Fibroblast of peridontal ligament (primary cell): ENCODE data around the gene OLIG3.

Experiments used
- DNase-seq: peaks from one replicate; pipeline ENCODE4 v3.0.0-alpha.2; 2010; ENCODE audit errors: extremely low read depth

The OLIG3 gene

GRCh38 chr6:137494281-137494987 is at the start of gene OLIG3:
Gene OLIG3 (minus strand): TSS chr6:137494394. CDS start chr6:137494170, 224 bp downstream.
- DNase-seq, result no peak

DNA sequence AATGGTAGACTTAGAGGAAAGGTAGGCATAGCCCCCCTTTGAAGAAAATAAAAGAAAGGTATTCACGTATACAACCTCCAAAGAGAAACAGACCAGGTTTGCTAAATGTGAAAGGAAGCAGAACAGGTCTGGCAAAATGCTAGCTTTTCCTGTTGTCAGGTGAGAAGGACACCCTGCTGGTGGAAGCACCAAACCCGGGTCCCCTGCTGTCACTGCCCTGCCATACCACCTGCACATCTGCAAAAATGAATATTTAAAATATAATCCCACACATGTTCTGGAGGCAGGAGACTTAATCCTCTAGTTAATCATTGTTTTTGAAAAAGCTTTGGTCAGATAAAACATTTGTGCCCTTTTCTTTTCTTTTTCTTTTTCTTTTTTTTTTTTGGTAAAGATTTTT is 48.9 kb upstream of the OLIG3 start:
- no peak for DNase-seq

DNA sequence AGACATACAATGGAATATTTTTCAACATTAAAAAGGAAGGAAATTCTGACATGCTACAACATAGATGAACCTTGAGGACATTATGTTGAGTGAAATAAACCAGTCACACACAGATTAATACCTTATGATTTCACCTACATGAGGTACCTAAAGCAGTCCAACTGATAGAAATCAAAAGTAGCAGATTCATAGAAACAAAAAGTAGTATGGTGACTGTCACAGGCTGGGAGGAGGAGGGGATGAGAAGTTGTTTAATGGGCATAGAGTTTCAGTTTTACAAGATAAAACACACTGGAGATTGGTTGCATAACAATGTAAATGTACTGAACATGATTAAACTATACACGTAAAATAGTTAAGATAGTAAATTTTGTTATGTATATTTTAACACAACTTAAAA is 48.5 kb upstream of the OLIG3 start:
- DNase-seq, result no peak

GRCh38 chr6:137541534-137542063 is 47.4 kb upstream of the OLIG3 start:
- no peak for DNase-seq

- no peak for DNase-seq
Measured at GRCh38 chr6:137536104-137536773, 42.0 kb upstream of the OLIG3 start.

- no peak for DNase-seq
Measured at GRCh38 chr6:137531376-137532092, 37.3 kb upstream of the OLIG3 start.

GRCh38 chr6:137530404-137530803 is 36.2 kb upstream of the OLIG3 start:
- no peak for DNase-seq

DNA sequence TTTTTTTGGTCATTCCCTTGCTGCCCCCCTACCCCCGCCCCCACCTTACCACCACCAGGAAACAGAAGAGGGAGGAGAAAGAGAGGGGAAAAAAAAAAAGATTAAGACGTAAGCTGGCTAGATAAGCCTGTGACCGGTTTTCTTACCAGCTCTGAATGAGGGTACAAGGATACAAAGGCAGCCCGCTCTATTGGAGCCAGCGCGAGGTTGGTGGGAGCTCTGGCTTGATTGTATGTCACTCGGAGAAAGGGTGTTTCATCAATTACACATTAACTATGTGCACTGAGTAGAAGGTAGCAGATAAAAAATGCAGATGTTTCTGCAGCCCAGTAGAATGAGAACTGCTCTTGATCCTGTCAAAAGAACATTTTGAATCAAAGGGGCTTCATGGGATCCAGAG is 28.6 kb upstream of the OLIG3 start:
- DNase-seq, result no peak

DNA sequence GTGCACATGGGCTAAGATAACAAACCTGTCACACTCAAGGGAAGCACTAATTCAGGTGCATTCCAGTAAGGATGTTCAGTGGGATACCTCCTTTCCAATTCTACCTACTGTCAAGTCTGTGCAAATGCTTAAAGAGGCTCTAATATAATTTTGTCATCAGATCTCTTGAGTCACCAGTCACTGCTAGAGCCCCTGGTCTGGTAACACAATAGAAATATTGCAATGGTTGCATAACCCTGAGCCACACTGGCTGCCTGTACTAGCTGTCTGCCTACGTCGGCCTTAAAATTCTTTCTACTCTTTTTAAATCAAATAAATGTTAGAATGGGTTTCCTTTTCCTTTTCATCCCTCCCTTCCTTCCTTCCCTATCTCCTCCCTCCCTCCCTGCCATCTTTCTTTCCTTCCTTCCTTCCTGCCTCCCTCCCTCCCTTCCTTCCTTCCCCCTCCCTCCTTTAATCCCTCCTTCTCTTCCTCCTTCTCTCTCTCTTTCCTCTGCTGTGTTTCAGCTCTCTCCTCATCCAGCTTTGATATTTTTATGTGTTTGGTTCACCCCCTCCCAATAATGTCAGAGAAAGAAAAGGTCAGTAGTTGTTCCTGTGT is 28.1 kb upstream of the OLIG3 start:
- no peak for DNase-seq

DNA sequence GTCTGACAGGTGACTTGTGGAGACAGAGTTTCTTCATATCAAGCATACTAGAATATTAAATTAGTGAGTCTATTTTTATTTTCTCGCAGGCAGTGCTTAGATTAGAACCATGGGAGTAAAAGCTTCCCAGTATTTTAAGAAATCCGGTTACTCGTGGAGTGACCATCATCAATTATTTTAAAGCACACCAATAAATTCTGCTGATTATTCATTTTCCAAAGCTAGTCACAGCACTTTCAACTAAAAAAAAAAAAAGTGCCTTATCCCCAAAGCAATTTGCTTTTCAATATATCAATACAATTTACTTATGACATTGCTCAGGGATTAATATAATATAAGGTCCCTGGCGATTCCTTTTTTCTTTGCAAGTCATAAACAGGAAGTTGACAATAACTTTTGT is 26.3 kb upstream of the OLIG3 start:
- no peak for DNase-seq

DNA sequence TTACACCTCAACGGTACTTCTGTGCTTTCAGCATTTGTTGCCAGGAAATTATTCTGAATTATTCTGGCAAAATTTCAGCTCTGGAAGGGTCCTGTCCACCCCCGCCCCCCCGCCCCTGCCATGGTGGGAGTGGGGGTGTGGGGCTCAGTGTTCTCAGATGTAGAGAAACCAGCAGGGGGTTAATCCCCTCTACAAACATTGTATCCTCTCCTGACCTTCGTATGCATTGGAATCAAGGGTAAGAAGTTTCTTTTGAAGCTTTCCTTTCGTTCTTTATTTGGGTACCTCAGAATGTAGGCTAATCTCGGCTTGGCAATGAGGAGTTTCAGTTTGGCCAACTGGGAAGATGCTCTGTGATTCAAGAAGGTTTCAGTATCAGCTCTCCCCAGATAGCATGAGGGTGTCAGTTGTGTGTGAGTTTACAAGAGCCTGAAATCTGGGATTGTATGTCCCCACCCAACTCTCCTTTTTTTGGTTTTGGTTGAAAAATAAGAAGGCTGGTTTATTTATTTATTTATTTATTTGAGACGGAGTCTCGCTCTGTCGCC is 25.5 kb upstream of the OLIG3 start:
- no peak for DNase-seq

DNA sequence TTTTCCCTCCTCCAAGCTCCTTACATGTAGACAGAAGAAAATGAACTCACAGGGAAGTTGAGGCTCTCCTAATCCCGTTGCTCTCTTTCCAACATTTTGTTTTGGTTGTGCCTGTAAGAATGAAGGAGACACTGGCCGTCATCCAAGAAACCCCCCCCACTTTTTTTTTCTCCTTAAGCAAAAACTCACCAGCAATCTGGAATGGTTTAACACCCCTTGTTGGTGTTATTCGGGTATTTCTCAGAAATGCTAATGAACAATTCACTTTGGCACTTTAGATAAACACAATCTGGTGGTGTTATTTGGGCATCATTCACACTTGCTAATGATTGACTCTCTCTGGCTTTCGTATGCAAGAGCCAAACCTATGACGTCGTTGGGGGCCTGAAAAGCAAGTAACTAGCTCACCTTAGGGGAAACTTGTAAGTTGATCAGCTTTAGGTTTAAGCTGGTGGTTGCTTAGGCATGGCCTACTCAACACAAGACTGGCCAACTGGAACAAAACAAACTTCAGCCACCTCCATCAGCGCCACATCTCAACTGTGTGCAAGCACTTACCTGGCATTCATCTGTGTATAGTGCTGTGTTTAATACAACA is 24.3 kb upstream of the OLIG3 start:
- no peak for DNase-seq

- DNase-seq, result no peak
Measured at GRCh38 chr6:137514418-137514817, 20.2 kb upstream of the OLIG3 start.

- DNase-seq, result no peak
Measured at GRCh38 chr6:137512757-137513605, 18.8 kb upstream of the OLIG3 start.

- DNase-seq, result no peak
Measured at GRCh38 chr6:137510923-137511322, 16.7 kb upstream of the OLIG3 start.

DNA sequence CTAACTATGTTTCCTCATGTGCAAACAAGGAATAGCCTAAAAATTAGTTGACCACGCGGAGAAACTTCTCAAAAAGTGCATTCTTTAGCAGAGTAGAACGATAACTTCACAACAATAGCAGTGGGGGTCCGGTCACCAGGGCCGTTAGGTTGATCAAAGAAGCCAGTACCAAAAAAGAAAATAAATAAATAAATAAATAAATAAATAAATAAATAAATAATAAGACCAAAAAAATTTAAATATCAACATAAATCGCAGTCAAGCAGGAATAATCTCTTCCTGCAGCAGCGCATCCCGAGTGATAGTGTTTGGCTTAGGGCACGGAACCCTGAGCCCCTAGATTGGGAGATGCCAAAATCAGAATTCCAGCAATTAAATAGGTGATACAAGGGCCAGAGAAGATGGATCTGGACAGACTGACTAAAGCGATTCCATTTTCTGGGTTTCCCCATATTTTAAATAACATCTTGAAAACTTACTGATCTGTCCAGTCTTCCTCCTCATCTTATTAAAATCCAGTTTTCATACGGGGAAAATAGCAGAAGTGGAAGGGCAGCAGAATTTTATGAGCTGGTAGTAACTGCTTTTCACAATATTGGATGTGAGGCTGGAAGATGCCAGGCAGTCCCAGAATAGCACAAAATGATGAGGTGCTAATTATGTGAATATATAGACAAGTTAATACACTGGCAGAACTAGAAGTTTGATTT is 4.4 kb upstream of the OLIG3 start:
- no peak for DNase-seq

DNA sequence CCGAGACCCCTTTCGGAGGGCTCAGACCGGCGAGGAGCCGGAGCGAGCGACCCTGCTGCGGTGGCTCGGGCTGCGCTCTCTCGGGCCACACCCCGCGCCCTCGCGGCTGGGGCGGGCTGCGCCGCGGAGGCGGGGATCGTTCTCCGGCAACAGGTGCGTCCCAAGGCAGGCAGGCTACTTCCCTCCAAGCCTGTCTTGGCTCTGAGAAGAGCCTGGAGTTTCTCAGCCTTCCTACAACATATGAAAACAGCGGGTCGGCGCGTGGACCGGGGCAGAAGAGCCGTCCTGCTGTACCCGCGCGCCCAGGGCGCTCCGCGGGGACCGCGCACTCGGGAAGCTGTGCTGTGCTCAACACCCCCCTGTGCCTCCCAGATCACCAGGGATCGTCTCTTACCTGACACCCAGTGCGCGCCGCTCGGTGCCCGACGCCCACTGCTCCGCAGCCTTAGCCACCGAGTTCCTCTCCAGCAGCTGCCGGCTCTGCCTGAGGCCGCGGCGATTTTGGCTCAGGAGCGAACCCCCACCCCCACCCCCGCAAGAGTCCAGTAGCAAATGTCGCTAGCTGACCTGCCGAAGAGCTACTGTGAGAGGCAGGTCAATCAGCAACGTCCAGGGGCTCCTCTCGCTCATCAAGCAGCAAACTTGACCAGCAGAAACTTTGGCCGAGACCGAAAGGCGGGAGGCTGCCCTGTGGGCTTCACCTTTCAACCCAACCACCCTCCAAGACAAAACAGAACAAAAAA is 3.7 kb upstream of the OLIG3 start:
- DNase-seq, result no peak

- no peak for DNase-seq
Measured at GRCh38 chr6:137496909-137497720, 2.9 kb upstream of the OLIG3 start.
